Left ventricle myocardium inferior (tissue), 1 donor: ENCODE results near the gene F7. TPM values are rescaled to one million over a fixed set of nuclear protein-coding genes. Genes with fewer than 3 reads are reported as not detected.

Source experiments
- DNase-seq: peaks from one replicate; pipeline ENCODE4 v3.0.0-alpha.2; 2020
- H3K27ac ChIP-seq: fragments of 200-600 bp; replicated peaks from 2 replicates; pipeline ENCODE4 v1.8.0; 2021
- H3K27me3 ChIP-seq: fragments of 200-600 bp; 2 replicates; pipeline ENCODE4 v1.8.0; 2021; ENCODE audit warnings: low read depth
- H3K36me3 ChIP-seq: fragments of 200-600 bp; 2 replicates; pipeline ENCODE4 v1.8.0; 2021
- H3K4me1 ChIP-seq: fragments of 200-600 bp; 2 replicates; pipeline ENCODE4 v1.8.0; 2021
- H3K4me3 ChIP-seq: fragments of 200-600 bp; 2 replicates; pipeline ENCODE4 v1.8.0; 2021; ENCODE audit warnings: mild to moderate bottlenecking, moderate library complexity
- H3K9me3 ChIP-seq: fragments of 200-600 bp; replicated peaks from 2 replicates; pipeline ENCODE4 v1.8.0; 2021
- intact Hi-C: fragments of 100-400 bp; cut with micrococcal nuclease; formaldehyde crosslinking; loops from one replicate; pipeline ENCODE4 v1.11.0; 2022
- total RNA-seq: library from RNA; stranded (reverse); fragmentation: NEBNext Ultra II Directional; extraction: Animal tissue kit (Norgen Biotek cat#: 25700); gene quantifications from one replicate; pipeline ENCODE4 v1.2.1, GENCODE V29; 2021
- TF ChIP-seq, protein P1 (sequence below): fragments of 200-600 bp; IDR thresholded peaks from 2 replicates; pipeline ENCODE4 v1.8.0; 2021; ENCODE audit warnings: antibody characterized with exemption, mild to moderate bottlenecking, borderline replicate concordance
- donor health status: DM: no; HTN: yes; CAD: no; lungs with severe emphysema.

Gene F7
- total RNA-seq, 1 donor from 2014 or later: not detected

DNA sequence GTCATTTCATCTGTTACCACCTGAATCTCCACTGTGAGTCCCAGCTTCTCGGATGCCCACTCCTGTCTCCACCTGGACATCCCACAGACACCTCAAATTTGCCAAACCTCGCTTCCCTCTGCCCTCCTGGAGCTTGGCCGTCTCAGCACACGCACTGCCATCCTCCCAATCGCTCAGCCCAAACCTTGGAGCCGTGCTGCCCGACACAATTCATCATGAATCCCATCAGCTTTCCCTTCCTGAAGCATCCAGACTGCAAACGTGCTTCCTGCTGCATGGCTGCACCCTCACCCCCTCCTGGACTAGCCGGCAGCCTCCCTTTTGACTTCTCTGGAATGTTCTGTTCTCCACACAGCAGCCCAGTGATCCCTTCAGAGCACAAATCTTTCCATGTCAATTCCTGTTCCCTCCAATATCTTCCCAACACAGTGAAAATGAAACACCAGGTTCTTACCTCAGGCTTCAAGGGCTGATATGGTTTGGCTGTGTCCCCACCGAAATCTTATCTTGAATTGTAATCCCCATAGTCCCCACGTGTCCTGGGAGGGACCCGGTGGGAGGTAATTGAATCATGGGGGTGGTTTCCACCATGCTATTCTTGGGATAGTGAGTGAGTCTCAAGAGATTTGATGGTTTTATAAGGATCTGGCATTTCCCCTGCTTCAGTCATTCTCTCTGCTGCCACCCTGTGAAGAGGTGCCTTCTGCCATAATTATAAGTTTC is 51.8 kb downstream of the F7 start:
- DNase-seq: no peak
- no peak overlapping the region for H3K4me3 ChIP-seq
- no peak overlapping the region for H3K27ac ChIP-seq
- no peaks in the 10 kb centered on the region for H3K9me3 ChIP-seq
- peaks cover 34% of the 10 kb centered on the region for H3K27me3 ChIP-seq
- H3K36me3 ChIP-seq: no peaks in the 10 kb centered on the region
- TF ChIP-seq, protein P1, sequence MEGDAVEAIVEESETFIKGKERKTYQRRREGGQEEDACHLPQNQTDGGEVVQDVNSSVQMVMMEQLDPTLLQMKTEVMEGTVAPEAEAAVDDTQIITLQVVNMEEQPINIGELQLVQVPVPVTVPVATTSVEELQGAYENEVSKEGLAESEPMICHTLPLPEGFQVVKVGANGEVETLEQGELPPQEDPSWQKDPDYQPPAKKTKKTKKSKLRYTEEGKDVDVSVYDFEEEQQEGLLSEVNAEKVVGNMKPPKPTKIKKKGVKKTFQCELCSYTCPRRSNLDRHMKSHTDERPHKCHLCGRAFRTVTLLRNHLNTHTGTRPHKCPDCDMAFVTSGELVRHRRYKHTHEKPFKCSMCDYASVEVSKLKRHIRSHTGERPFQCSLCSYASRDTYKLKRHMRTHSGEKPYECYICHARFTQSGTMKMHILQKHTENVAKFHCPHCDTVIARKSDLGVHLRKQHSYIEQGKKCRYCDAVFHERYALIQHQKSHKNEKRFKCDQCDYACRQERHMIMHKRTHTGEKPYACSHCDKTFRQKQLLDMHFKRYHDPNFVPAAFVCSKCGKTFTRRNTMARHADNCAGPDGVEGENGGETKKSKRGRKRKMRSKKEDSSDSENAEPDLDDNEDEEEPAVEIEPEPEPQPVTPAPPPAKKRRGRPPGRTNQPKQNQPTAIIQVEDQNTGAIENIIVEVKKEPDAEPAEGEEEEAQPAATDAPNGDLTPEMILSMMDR: no peak
- intact Hi-C loops: no loop called here
- peaks cover 16% of the 10 kb centered on the region for H3K4me1 ChIP-seq

DNA sequence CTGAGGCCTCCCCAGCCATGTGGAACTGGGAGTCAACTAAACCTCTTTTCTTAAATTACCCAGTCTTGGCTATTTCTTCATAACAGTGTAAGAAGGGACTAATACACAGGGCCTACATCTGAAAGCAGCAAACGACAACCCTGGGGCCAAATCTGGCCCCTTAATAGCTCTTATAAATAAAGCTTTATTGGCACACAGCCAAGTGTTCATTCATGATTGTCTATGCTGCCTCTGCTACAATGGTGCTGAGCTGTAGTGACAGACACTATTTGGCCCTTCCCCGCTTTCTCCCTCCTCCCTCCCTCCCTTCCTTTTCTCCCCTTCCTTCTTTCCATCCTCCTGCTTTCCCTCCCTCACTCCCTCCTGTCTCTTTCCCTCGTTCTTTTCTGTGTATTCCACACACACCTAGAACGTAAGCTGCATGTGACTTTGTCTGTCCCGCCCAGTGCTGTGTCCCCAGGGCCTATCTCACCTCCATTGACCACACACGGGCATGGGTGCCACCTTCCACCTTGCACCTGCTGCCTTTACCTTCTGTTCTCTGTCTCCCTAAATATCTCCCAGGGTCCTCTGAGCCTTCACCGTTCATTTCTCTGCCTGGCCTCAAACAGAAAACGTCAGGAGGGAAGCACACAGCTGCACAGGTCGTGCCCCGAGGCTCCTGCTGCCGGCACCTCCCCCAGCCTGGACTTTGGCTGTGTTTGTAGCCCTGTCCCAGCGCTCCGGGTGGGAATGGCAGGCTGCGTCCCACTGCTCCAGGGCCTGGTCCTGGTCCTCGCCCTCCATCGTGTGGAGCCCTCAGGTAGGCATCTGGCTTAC is 52.5 kb downstream of the F7 start, which contains the start of gene PROZ:
Gene PROZ, plus strand, starts transcription at position 720 of the 819 bp plus-strand sequence. Its CDS starts 13 bp downstream, at position 733.
- Histone ChIP-seq H3K9me3 (no peaks in the 10 kb centered on the region), H3K4me3 (no peak within 1 kb of the TSS), H3K27ac (no peak within 1 kb of the TSS), H3K4me1 (peaks cover 8% of the 10 kb centered on the region), H3K36me3 (no peaks in the 10 kb centered on the region), H3K27me3 (peaks cover 40% of the 10 kb centered on the region)
- no peak for DNase-seq
- TF ChIP-seq, protein P1: no peak
- intact Hi-C loops: no loop called here

DNA sequence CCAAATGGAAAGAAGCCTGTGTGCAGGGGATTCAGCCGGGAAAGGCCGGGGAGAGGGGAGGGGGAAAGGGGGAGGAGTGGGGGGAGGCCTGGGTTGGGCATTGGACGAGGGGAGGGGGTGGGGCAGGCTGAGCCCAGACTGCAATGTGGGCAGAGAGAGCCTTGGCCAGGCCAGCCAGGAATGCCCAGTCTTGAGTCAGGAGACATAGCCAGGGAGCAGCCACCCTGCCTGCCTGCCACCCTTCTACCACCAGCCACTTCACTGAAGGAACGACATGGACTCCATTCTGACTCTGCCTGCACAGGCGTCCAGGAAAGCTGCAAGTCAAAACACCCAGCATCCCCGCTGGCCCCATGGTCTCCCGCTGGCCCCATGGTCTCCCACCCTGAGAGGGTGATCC is 53.4 kb downstream of the F7 start:
- no peak overlapping the region for H3K4me3 ChIP-seq
- TF ChIP-seq, protein P1: no peak
- peaks cover 2% of the 10 kb centered on the region for H3K4me1 ChIP-seq
- H3K36me3 ChIP-seq: no peaks in the 10 kb centered on the region
- no peaks in the 10 kb centered on the region for H3K9me3 ChIP-seq
- DNase-seq: no peak
- peaks cover 43% of the 10 kb centered on the region for H3K27me3 ChIP-seq
- H3K27ac ChIP-seq: no peak overlapping the region
- intact Hi-C loops: no loop called here

DNA sequence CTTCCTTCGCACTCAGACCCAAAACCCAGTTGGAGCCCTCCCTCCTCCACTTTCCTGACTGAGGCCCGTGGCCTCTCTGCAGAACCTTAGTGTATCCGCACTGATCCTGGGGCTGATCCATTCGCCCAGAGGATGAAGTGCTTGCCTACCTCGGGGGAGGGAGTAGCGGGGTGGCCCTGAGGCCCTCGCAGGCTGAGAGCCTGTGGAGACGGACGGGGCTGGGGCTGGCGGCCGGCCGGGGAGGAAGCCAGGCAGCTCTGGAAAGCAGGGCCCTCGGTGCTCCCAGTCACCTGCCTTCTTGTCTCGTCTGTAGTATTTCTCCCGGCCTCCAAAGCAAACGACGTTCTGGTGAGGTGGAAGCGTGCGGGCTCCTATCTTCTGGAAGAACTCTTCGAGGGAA is 54.1 kb downstream of the F7 start:
- no peaks in the 10 kb centered on the region for H3K9me3 ChIP-seq
- no peak overlapping the region for H3K27ac ChIP-seq
- intact Hi-C loops: no loop called here
- no peak overlapping the region for H3K4me3 ChIP-seq
- no peaks in the 10 kb centered on the region for H3K36me3 ChIP-seq
- no peak for DNase-seq
- H3K27me3 ChIP-seq: peaks cover 43% of the 10 kb centered on the region
- no peaks in the 10 kb centered on the region for H3K4me1 ChIP-seq
- TF ChIP-seq, protein P1: no peak

DNA sequence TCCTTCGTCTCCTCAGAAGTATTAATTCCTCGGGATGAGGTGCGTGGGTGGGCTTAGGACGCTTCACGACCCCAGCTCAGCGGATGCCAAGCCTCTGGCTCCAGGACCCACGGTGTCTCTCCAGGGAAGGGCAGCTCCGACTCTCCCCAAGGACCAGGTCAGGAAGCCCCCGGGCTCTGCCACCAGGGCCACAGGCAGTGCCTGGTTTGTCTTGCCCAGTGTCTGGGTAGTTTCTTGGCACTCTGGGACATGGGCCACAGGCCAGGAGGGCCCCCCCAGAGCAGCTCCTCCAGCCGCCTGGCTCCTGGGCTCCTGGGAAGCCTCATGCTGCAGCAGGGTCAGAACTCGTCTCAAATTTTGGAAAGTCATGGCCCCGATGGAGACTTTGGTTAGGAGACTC is 55.4 kb downstream of the F7 start:
- TF ChIP-seq, protein P1: no peak
- Histone ChIP-seq H3K9me3 (no peaks in the 10 kb centered on the region), H3K4me3 (no peak overlapping the region), H3K4me1 (no peaks in the 10 kb centered on the region), H3K27me3 (peaks cover 43% of the 10 kb centered on the region), H3K36me3 (no peaks in the 10 kb centered on the region), H3K27ac (no peak overlapping the region)
- DNase-seq: no peak
- intact Hi-C loops: no loop called here
